ENCODE results near the gene TUBB.

Gene TUBB

DNA sequence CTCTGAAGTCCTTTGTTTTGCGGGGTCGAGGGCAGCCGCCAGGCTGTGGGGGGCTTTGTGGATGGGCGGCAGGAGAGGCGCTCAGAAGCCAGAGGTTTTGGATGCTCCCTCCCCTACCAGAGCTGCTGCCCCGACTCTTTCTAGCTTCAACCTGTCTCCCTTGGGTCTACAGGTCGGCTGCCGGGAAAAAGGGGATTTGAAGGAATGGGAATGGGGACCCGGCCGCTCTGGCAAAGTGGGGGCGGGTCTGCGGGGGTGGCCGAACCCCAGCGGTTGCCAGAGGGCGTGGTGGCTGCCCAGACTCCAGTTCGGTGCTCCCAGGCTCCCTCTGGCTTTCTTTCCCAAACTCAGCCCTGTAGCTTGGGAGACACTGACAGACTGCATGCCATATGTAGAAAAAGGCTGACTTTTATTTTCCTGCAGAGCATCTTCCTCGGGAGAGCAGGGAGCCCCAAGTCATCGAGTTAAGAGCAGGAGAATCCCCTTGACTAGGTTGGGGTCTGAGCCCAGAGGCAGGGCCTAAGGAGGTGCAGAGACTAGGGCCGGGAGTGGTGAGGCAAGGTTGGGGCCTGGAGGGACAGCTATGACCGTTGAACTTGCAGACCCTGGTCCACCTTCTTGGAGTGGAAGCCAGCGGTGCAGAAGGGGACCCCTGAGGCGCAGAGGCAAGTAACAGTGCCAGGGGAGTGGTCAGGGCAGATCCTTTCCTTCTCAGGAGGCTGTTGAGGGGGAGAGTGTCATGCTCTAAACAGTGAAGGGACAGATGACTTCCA is 32.3 kb upstream of the TUBB start:
- no peak for DNase-seq (ENCODE audit: low read depth in 2 of 2)

GRCh38 chr6:30688569-30688968 is 31.6 kb upstream of the TUBB start:
- DNase-seq (ENCODE audit: low read depth in 2 of 2), result no peak

GRCh38 chr6:30689022-30689865 is 30.9 kb upstream of the TUBB start:
- no peak for DNase-seq (ENCODE audit: low read depth in 2 of 2)

DNA sequence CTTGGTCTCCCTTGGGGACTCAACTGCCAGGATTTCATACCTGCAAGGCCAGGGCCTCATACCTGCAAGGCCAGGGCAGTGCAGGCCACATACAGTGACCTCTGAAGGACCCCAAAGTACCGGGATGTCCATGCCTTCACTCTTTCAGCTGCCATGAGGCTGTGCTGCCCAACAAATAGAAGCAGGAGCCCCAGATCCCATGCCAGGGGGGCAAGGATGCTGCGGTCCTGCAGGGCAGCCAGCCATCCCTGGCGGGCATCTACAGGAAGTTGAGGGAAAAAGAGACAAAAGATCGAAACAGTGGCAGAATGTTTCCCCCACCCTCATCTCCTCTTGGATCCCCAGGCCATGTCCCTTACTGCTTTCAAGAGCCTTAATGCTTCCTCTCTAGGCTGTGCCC is 30.2 kb upstream of the TUBB start:
- DNase-seq (ENCODE audit: low read depth in 2 of 2), result no peak

DNA sequence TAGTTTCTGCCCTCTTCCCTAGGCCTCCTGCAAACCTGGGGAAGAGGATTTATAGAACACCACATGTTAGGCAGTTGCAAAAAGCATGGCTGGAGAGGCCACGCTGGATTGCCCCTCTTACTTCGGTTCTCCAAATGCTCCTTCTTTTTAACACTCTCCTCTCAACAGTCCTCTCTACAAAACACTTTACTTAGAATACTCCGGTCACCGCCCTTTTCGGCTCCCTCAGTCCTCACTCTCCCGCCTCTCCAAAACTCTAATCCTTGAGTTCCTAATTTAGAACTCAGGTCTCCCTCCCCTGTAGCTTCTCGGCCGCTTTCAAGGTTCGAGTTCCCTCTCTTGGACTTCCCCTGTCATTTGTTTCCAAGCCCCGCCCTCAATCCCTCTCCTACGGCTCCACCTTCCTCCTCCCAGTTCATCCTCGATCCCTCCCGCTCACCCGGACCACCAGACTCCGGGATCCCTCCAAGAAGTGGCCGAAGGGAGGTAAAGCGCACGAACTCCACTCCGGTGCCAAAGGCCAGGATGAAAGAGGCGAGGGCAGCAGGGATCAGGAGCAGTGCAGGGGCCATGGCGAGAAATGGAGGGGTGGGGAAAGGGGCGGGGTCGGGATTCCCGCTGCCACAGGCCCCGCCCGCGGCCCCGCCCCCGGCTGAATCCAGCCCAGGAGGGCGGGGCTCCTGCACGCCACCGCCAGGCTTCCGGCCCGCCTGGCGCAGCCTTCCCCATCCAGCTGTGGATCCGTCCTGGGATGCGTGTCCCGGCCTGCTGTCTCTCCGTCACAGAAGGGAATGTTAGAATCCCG is 29.5 kb upstream of the TUBB start, which contains the start of gene NRM:
Gene NRM, minus strand, starts transcription at position 582 of the 805 bp plus-strand sequence. Its CDS starts 10 bp downstream, at position 572.
- peak; percentile 36 to 47 for DNase-seq (ENCODE audit: low read depth in 2 of 2)

DNA sequence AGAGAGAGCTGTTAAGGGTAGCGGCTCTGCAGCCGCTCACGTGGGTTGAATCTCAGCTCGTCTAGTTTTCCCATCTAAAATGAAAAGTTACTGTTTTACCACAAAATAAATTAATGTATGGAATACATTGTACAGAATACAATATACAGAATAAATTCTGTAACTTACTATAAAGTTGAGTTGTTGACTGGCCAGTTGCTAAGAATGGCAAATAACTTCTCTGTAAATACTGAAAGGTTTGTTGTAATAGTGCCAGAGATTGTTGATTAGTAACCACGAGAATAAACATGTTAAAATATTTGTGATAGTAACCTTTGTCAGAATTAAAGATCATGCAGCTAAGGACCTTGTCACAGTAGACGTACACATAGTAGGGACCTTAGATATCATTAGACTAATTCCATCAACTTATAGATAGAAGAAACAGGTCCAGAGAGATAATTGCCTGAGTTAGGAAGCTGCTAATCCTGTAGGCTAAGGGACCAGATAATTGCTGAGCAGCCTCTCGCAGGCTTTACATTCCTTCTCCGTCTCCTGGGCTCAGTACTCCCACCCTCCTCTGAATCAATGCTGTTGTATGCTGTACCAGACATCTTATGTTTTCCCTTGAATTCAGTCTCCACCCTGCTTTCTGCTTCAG is 28.8 kb upstream of the TUBB start:
- no peak for DNase-seq (ENCODE audit: low read depth in 2 of 2)

DNA sequence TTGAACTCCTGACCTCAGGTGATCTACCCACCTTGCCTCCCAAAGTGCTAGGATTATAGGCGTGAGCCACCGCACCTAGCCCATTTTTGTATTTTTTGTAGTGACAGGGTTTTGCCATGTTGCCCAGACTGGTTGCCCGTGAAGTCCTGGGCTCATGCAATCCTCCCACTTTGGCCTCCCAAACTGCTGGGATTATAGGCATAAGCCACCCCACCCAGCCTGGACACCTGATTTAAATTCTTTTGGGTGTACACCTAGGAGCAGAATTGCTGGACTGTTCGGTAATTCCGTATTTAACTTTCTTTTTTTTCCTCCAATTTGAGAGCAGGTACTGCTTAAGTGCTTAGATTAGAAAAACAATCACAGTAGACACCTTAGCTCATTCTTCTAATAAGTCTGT is 23.7 kb upstream of the TUBB start:
- no peak for DNase-seq (ENCODE audit: low read depth in 2 of 2)

DNA sequence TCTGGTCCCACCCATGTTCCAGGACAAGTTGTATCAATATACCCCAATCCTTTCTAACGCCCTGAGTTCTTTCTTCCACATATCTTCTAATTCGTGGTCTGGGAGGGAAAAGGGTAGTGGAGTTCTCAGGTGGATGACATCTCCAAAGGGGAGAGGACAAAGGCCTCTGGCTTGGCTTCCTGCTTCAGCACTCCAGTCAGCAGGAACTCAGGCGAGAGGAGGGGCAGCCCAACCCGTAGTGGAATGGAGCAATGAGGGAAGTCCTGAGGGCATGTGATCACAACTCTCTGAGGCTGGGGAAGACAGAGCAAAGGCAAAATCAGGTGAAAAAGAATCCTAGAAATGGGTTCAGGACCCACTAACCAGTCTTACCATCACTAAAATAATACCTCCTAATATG is 19.8 kb upstream of the TUBB start:
- no peak for DNase-seq (ENCODE audit: low read depth in 2 of 2)

GRCh38 chr6:30703011-30703410 is 17.1 kb upstream of the TUBB start:
- no peak for DNase-seq (ENCODE audit: low read depth in 2 of 2)

GRCh38 chr6:30703821-30704220 is 16.3 kb upstream of the TUBB start:
- DNase-seq (ENCODE audit: low read depth in 2 of 2), result no peak

GRCh38 chr6:30705620-30706019 is 14.5 kb upstream of the TUBB start:
- DNase-seq (ENCODE audit: low read depth in 2 of 2), result no peak

DNA sequence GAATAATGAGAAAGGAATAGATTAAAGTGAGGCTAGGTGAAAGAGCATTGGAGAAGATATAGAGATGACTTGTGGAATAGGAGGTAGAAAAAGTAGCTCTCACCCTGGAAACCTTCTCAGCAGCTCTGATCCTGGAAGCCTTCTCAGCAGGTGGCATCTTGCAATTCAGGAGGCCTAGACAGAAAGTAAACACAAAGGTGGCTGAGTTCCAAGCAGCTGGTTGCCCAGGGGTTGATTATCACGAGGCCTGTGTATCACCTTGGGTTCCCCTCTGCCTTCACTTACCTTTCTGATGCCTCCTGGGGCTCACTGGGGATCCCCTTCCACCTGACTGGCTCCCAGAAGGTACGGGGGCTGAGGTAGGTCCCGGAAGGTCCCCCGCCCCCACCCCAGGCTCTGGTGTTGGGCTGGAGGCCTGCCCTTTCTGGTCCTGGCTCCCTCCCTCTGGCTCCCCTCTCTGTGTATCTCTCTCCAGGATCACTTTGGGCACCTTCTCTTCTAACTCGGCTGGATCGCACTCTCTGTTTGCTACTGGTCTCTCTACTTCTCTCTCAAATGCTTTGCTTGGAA is 12.8 kb upstream of the TUBB start:
- no peak for DNase-seq (ENCODE audit: low read depth in 2 of 2)

DNA sequence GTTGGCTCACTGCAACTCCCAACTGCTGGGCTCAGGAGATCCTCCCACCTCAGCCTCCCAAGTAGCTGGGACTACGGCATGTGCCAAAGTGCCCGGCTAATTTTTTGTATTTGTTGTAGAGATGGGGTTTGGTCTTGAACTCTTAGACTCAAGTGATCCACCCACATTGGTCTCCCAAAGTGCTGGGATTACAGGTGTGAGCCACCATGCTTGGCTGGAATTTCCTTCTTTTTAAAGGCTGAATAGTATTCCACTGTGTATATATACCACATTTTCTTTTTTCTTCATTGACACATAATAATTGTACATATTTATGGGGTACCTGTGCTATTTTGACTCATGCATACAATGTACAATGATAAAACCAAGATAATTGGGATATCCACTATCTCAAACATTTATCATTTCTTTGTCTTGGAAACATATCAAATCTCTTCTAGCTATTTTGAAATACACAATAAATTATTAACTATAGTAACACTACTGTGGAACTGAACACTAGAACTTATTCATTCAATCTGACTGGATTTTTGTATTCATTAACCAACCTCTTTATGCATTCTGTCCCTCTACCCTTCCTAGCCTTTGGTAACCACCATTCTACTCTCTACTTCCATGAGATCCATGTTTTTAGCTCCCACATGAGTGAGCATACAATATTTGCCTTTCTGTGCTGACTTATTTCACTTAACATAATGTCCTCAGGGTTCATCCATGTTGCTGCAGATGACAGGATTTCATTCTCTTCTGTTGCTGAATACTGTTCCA is 10.9 kb upstream of the TUBB start:
- DNase-seq (ENCODE audit: low read depth in 2 of 2), result no peak

- DNase-seq (ENCODE audit: low read depth in 2 of 2), result no peak
Observed at GRCh38 chr6:30711758-30712380, 8.3 kb upstream of the TUBB start.

DNA sequence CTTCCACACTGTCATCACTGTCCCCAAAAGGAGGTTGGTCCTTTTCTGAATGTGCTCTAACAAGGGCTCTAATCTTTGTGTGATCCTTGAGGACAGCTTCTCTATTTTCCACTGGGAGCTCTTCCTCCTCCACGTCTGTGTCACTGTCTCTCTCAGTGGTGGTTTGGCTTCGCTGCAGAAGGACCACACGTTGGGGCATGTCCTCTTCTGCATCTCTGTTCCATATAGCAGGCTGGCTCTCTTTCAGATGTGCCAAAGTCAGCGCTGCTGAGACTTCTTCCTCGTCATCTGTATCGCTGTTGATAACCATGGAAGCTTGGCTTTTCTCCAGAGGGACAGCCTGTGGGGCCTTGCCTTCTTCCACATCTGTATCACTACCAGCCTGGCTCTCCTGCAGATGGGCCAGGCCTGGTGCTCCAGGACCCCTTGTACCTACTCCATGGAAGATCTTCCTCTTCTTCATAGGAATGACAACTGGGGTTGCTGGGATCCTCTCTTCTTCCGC is 7.7 kb upstream of the TUBB start:
- no peak for DNase-seq (ENCODE audit: low read depth in 2 of 2)

- no peak for DNase-seq (ENCODE audit: low read depth in 2 of 2)
Observed at GRCh38 chr6:30714263-30714662, 5.9 kb upstream of the TUBB start.

DNA sequence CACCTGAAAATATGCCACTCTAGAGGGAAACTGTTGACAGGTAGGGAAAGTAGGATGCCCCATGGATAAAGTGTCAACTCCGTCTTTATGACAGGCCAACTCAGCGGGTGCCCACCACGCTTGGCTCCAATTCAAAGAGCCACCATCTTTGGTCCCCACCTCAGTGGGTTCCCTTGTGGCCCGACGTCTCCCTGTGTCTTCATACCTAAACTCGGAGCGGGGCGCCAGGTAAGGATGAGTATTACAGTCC is 3.3 kb upstream of the TUBB start:
- no peak for DNase-seq (ENCODE audit: low read depth in 2 of 2)

- DNase-seq (ENCODE audit: low read depth in 2 of 2), result peak; percentile 99
Observed at GRCh38 chr6:30717129-30717844, 2.9 kb upstream of the TUBB start, which contains the start of gene MDC1. Gene MDC1, minus strand, starts transcription at chr6:30717281. Its CDS starts 2,106 bp downstream, at chr6:30715175.
